Cardiac fibroblast (primary cell): ENCODE measurements around the gene SEM1.

Experiments used
- DNase-seq, 2 donors: peaks; one replicate each; pipeline versions ENCODE4 v3.0.0 to v3.0.0-alpha.2; 2010; ENCODE audit warnings: low read depth in 2 of 2
- H3K4me3 ChIP-seq, 2 donors: replicated peaks in 1 of 2; 1 replicate in 1 of 2; 2 replicates in 1 of 2; pipeline ENCODE4 v1.5.1; 2011; ENCODE audit warnings: low read depth in 2 of 2, low read length in 2 of 2, mild to moderate bottlenecking in 2 of 2, moderate library complexity in 1 of 2
- CTCF ChIP-seq: IDR thresholded peaks from one replicate; pipeline ENCODE4 v1.5.1; 2011; ENCODE audit warnings: low read depth, mild to moderate bottlenecking, low read length, inconsistent platforms

The SEM1 gene

GRCh38 chr7:96720843-96721242, 11.2 kb upstream of the SEM1 start:
- DNase-seq = peak; percentile 49 to 86
- no peak overlapping the region for H3K4me3 ChIP-seq
- no peak for TF ChIP-seq CTCF

- no peak for DNase-seq
- H3K4me3 ChIP-seq = no peak overlapping the region
- TF ChIP-seq CTCF = no peak
Observed at GRCh38 chr7:96719164-96719563, 9.5 kb upstream of the SEM1 start.

GRCh38 chr7:96718107-96719003, 8.7 kb upstream of the SEM1 start:
- H3K4me3 ChIP-seq = no peak overlapping the region
- no peak for TF ChIP-seq CTCF
- DNase-seq = no peak

GRCh38 chr7:96713037-96713436, 3.4 kb upstream of the SEM1 start:
- no peak for TF ChIP-seq CTCF
- DNase-seq = no peak

GRCh38 chr7:96710544-96710943, 898 bp upstream of the SEM1 start:
- TF ChIP-seq CTCF = no peak
- no peak overlapping the region for H3K4me3 ChIP-seq
- DNase-seq = no peak

More at GRCh38 chr7:96713037-96713436, 3.4 kb upstream of the SEM1 start:
- no peak overlapping the region for H3K4me3 ChIP-seq

- H3K4me3 ChIP-seq = peak overlapping the region; percentile 82 to 85
- DNase-seq = no peak
- no peak for TF ChIP-seq CTCF
Observed at GRCh38 chr7:96708872-96709271, 774 bp downstream of the SEM1 start.
